GM19193 (cell line): ENCODE results near the gene TRIM45.

Experiments
- POLR2A ChIP-seq: IDR thresholded peaks from 4 replicates; pipeline ENCODE4 v1.6.1; 2011; ENCODE audit not compliant: insufficient read depth, insufficient read length; ENCODE audit errors: extremely low read depth

The TRIM45 gene

GRCh38 chr1:117084231-117084630 is 37.3 kb downstream of the TRIM45 start:
- TF ChIP-seq POLR2A: no peak

GRCh38 chr1:117079737-117080136 is 41.8 kb downstream of the TRIM45 start:
- TF ChIP-seq POLR2A: no peak

GRCh38 chr1:117077267-117077666 is 44.3 kb downstream of the TRIM45 start:
- TF ChIP-seq POLR2A: no peak

GRCh38 chr1:117076648-117077047 is 44.9 kb downstream of the TRIM45 start:
- TF ChIP-seq POLR2A: no peak

DNA sequence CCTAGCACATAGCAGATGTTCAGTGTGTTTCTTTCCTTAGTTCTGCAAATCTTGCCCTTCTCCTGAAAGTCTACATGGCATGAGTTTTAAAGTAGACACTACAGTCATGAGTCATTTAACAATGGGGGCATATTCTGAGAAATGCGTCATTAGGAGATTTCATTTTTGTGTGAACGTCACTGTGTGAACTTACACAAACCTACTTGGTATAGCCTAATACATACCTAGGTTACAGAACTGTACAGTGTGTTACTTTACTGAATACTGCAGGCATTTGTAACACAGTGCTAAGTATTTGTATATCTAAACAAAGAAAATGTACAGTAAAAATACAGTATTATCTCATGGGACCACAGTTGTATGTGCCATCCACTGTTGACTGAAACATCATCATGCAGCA is 51.4 kb downstream of the TRIM45 start:
- no peak for TF ChIP-seq POLR2A

GRCh38 chr1:117069220-117069844 is 52.2 kb downstream of the TRIM45 start:
- no peak for TF ChIP-seq POLR2A

- TF ChIP-seq POLR2A: no peak
Observed at GRCh38 chr1:117068580-117068979, 53.0 kb downstream of the TRIM45 start.

DNA sequence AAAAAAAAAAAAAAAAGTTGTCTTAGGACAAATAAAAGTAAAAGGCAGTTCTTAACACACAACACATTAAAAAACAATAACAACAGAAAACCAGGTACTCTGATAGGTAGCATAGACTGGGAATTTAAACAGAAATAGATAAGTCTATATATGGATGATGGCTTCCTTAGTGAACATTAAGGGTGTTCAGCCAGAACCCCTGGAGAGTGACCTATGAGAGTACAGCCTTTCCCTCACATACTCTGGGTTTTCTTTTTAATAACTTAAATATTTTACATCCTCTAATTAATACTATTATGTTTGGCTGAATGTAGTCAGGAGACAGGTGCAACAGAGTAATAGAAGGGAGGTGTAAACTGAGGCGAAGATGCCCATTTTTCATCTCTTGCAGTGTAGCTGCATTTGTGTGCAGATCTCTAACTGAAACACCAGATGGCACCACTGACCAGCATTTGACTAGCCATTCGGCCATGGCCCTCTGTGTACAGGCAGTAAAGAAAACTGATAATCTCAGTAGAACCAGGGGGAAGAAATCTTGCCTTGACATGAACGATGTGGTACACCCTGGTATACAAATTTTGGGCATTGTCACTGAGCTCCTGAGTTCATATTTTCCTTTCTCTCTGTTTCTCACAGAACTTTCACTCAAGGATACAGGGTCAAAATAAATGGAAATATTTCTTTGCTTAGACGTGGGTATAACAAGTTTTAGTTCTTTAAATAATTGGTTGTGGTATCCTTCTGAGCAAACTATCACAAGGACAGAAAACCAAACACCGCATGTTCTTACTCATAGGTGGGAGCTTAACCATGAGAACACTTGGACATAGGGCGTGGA is 53.8 kb downstream of the TRIM45 start:
- no peak for TF ChIP-seq POLR2A

DNA sequence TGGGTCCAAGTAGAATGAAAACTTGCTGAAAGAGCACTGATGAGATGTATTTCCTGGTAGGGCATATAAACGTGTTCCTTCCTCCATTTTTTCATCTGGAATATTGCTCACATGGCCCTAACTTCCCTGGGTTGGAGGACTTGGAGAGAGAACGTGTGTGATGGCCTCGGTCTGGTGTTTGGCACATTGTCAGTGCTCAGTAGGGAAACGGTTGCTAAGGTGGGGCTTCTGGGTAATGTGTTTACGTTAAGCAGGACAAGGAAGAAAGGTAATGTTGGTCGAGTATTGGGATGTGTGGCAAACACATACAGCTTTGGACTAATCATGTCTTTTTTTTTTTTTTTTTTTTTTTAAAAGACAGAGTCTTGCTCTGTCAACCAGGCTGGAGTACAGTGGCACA is 55.2 kb downstream of the TRIM45 start:
- no peak for TF ChIP-seq POLR2A

GRCh38 chr1:117061986-117062415 is 59.5 kb downstream of the TRIM45 start:
- no peak for TF ChIP-seq POLR2A
